Mucosa of descending colon (tissue), 3 donors: ENCODE results near the gene USP4. TPM values are rescaled to one million over a fixed set of nuclear protein-coding genes. Genes with fewer than 3 reads are reported as not detected.

ENCODE experiments used
- ATAC-seq: fragments of 200-7000 bp; cut with Tn5 transposase; one replicate; pipeline ENCODE4 v1.9.1; 2020; ENCODE audit warnings: mild to moderate bottlenecking, moderate library complexity
- DNase-seq, 3 donors: peaks; one replicate each; pipeline ENCODE4 v3.0.0-alpha.2; 2020
- H3K36me3 ChIP-seq: fragments of 200-600 bp; one replicate; pipeline ENCODE4 v1.8.0; 2021; ENCODE audit warnings: low read depth, mild to moderate bottlenecking
- H3K4me1 ChIP-seq: fragments of 200-600 bp; one replicate; pipeline ENCODE4 v1.8.0; 2021; ENCODE audit warnings: low read depth, mild to moderate bottlenecking
- H3K4me3 ChIP-seq: fragments of 200-600 bp; one replicate; pipeline ENCODE4 v1.8.0; 2021; ENCODE audit warnings: mild to moderate bottlenecking
- H3K9me3 ChIP-seq: fragments of 200-600 bp; one replicate; pipeline ENCODE4 v1.8.0; 2021; ENCODE audit warnings: mild to moderate bottlenecking
- CTCF ChIP-seq: fragments of 200-600 bp; IDR thresholded peaks from one replicate; pipeline ENCODE4 v1.8.0; 2022; ENCODE audit warnings: antibody characterized with exemption, mild to moderate bottlenecking
- intact Hi-C, 2 donors: fragments of 100-400 bp; cut with DNase I in 1 of 2; cut with micrococcal nuclease in 1 of 2; formaldehyde crosslinking; loops; one replicate each; pipeline versions ENCODE4 v1.11.0 to v1.11.1; 2022; cut with DNase I, micrococcal nuclease
- total RNA-seq, 3 donors: library from RNA; stranded (reverse); fragmentation: NEBNext Ultra II Directional in 2 of 3; extraction: Animal tissue kit (Norgen Biotek cat#: 25700) in 2 of 3; gene quantifications; one replicate each; pipeline versions ENCODE4 v1.2.1 to v1.2.4, GENCODE V29; 2021 to 2023
- donor health status: DM: no; HTN: no; CAD: no; lungs with moderate emphysema.
- donor health status: DM: no; HTN: no; CAD: no.
- donor health status: DM: no; HTN: yes; CAD: no.

Gene USP4
- total RNA-seq, 3 donors from 2014 or later = 46.4 to 60.5 (median 58.9) TPM

DNA sequence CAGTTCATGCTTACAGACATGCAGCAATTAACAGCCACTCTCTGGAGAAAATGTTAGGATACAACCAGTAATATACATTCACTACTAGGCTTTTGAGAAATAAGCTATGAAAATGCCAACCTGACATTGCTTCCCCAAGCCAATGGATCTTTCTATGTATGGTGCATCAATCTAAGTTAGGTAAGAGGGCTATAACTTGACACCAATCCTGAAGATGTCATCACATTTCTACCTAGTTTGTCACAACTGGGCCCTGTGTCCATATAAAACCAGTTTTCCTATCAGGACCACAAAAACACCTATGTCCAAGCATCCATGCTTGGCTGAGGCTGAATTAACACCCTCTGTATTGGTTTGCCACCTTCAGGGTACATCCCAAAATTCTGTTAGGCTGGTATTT lies 32.1 kb upstream of the USP4 start:
- H3K36me3 ChIP-seq = peaks cover 6% of the 10 kb centered on the region
- H3K4me3 ChIP-seq = no peak overlapping the region
- no peak for DNase-seq
- ATAC-seq = no peak
- no peak for TF ChIP-seq CTCF
- no peaks in the 10 kb centered on the region for H3K4me1 ChIP-seq
- intact Hi-C loops = no loop called here
- no peaks in the 10 kb centered on the region for H3K9me3 ChIP-seq

GRCh38 chr3:49370585-49371290 lies 30.9 kb upstream of the USP4 start:
- H3K36me3 ChIP-seq = peaks cover 6% of the 10 kb centered on the region
- intact Hi-C loops = no loop called here
- H3K4me1 ChIP-seq = no peaks in the 10 kb centered on the region

DNA sequence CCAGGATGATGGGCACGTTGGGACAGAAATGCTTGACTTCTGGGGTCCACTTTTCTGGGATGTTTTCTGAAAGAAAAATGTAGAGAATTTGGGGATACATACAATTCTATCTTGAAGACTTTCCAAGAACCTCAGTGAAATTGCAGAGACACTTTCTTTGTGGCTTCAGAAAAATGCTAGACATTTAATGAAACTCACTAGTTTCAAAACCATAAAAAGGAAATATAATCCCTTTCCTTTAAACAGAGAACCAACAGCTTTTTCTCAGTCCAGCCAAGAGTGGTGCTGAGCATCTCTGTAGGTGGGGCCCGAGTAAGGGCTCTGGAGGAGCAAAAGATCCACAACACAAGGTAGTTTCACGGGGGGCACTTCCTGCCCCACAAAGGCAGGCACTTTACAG lies 22.7 kb upstream of the USP4 start:
- ATAC-seq = no peak
- peaks cover 18% of the 10 kb centered on the region for H3K4me1 ChIP-seq
- no peak for DNase-seq
- intact Hi-C loops = no loop called here
- no peaks in the 10 kb centered on the region for H3K9me3 ChIP-seq
- H3K4me3 ChIP-seq = no peak overlapping the region
- H3K36me3 ChIP-seq = peaks cover 5% of the 10 kb centered on the region
- no peak for TF ChIP-seq CTCF

More at GRCh38 chr3:49370585-49371290, 30.9 kb upstream of the USP4 start:
- TF ChIP-seq CTCF = no peak
- no peak overlapping the region for H3K4me3 ChIP-seq
- no peak for ATAC-seq
- DNase-seq = no peak
- H3K9me3 ChIP-seq = no peaks in the 10 kb centered on the region

DNA sequence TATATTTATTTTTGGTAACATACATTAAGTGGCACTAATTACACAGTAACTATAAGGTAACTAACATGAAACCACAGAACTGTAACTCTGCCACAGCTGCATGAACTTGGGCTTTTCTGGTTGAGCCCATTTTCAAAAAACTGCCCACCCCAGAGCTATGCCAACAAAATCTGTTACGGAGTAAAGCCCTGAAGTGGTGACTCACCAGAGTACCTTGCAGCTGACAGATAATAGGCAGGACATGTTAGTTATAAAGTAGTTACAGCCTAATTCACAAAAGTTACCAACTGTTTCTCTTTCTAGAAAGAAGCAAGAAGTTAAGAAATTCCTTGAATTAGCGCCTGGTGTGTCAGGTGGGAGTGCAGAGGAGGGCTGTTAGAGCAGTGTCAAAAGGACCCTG lies 19.8 kb upstream of the USP4 start:
- intact Hi-C loops = no loop called here
- Histone ChIP-seq H3K4me3 (no peak overlapping the region), H3K36me3 (peaks cover 5% of the 10 kb centered on the region), H3K4me1 (peaks cover 25% of the 10 kb centered on the region), H3K9me3 (no peaks in the 10 kb centered on the region)
- no peak for TF ChIP-seq CTCF
- ATAC-seq = no peak
- DNase-seq = no peak

DNA sequence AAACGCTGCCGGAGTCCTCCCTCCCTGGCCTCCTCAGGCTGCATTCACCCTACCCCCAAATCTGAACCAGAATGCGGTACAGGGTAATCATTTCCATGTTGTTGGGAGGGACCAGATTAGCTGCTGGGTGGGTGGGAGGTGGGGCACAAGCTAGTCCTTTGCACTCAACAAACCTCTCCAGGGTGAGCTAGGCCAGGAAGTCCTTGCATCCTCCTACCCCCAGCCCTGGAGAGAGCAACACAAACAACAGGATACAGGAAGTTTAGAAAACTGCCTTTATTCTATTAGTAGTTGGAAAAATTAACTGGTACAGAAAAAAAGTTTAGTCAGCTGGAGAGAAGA lies 19.0 kb upstream of the USP4 start:
- no peak for TF ChIP-seq CTCF
- DNase-seq = no peak
- H3K4me1 ChIP-seq = peaks cover 25% of the 10 kb centered on the region
- ATAC-seq = peak; percentile 2
- intact Hi-C loops = no loop called here
- H3K9me3 ChIP-seq = no peaks in the 10 kb centered on the region
- no peak overlapping the region for H3K4me3 ChIP-seq
- peaks cover 5% of the 10 kb centered on the region for H3K36me3 ChIP-seq
